SK-N-SH (cell line): Measurements from ENCODE around the gene SHF. TPM values are rescaled to one million over a fixed set of nuclear protein-coding genes. Genes with fewer than 3 reads are reported as not detected.

Source experiments
- CTCF ChIA-PET: fragments of 300-600, 350-600 bp; formaldehyde crosslinking; extraction: SDS; loops from one replicate; lab custom pipeline; 2021; lab: Yijun Ruan, JAX
- POLR2A ChIA-PET: fragments of 350-600 bp; sonication (Branson Sonifier 250); formaldehyde crosslinking; extraction: SDS; loops from one replicate; lab custom pipeline; 2020; ENCODE audit warnings: antibody characterized with exemption, inconsistent platforms; lab: Yijun Ruan, JAX
- DNase-seq: peaks from one replicate; pipeline ENCODE4 v3.0.0; 2012
- H2AFZ ChIP-seq: fragments of 200-600 bp; sonication (generic); 2 replicates; pipeline ENCODE4 v1.8.1; 2016; ENCODE audit warnings: antibody characterized with exemption, mild to moderate bottlenecking, low read depth
- H3F3A ChIP-seq: fragments of 200-600 bp; sonication (generic); replicated peaks from 2 replicates; pipeline ENCODE3; 2016; ENCODE audit warnings: antibody characterized with exemption, mild to moderate bottlenecking; ENCODE audit not compliant: insufficient read depth
- H3K27ac ChIP-seq, 2 experiments: fragments of 200-500 bp in 1 of 2; fragments of 200-600 bp in 1 of 2; sonication (Bioruptor generic) in 1 of 2; sonication (generic), shearing (Covaris generic) in 1 of 2; 2 replicates each; pipeline versions ENCODE4 v1.5.1 to v1.6.1; 2014 to 2016; ENCODE audit warnings: low read depth in 2 of 2, inconsistent platforms in 1 of 2, low read length in 1 of 2, mild to moderate bottlenecking in 1 of 2, mixed read lengths in 1 of 2
- H3K27me3 ChIP-seq: fragments of 200-600 bp; sonication (generic), shearing (Covaris generic); 2 replicates; pipeline ENCODE4 v1.6.1; 2016; ENCODE audit warnings: mixed run types; ENCODE audit not compliant: insufficient read depth
- H3K36me3 ChIP-seq, 2 experiments: fragments of 200-500 bp in 1 of 2; fragments of 200-600 bp in 1 of 2; sonication (Bioruptor generic) in 1 of 2; sonication (generic) in 1 of 2; replicated peaks in 1 of 2; 2 replicates each; pipeline versions ENCODE3 to v1.5.1; 2014 to 2016; ENCODE audit warnings: low read length in 1 of 2, mild to moderate bottlenecking in 1 of 2; ENCODE audit not compliant: insufficient read depth in 2 of 2, control insufficient read depth in 1 of 2
- H3K4me1 ChIP-seq, 2 experiments: fragments of 200-500 bp in 1 of 2; fragments of 200-600 bp in 1 of 2; sonication (Bioruptor generic) in 1 of 2; sonication (generic), shearing (Covaris generic) in 1 of 2; 2 replicates each; pipeline versions ENCODE4 v1.5.1 to v1.6.1; 2014 to 2016; ENCODE audit warnings: low read depth in 1 of 2, low read length in 1 of 2, mixed run types in 1 of 2; ENCODE audit not compliant: insufficient read depth in 2 of 2, control insufficient read depth in 1 of 2
- H3K4me2 ChIP-seq: fragments of 200-600 bp; sonication (generic), shearing (Covaris generic); 2 replicates; pipeline ENCODE4 v1.6.1; 2017; ENCODE audit warnings: mixed run types
- H3K4me3 ChIP-seq, 2 experiments: fragments of 200-500 bp in 1 of 2; fragments of 200-600 bp in 1 of 2; sonication (Bioruptor generic) in 1 of 2; sonication (generic), shearing (Covaris generic) in 1 of 2; 2 replicates each; pipeline versions ENCODE4 v1.5.1 to v1.8.1; 2014 to 2016; ENCODE audit warnings: low read depth in 2 of 2, inconsistent platforms in 1 of 2, low read length in 1 of 2, mild to moderate bottlenecking in 1 of 2, mixed read lengths in 1 of 2, moderate library complexity in 1 of 2
- H3K79me2 ChIP-seq: fragments of 200-600 bp; sonication (generic); 2 replicates; pipeline ENCODE4 v1.8.1; 2017; ENCODE audit warnings: mild to moderate bottlenecking; ENCODE audit not compliant: insufficient read depth
- H3K9ac ChIP-seq: fragments of 200-600 bp; sonication (generic); 2 replicates; pipeline ENCODE4 v1.6.1; 2017; ENCODE audit warnings: mixed run types
- H3K9me2 ChIP-seq: fragments of 200-600 bp; sonication (generic); 2 replicates; pipeline ENCODE4 v1.6.1; 2017; ENCODE audit warnings: mixed run types
- H3K9me3 ChIP-seq: fragments of 200-600 bp; sonication (generic); 2 replicates; pipeline ENCODE4 v1.6.1; 2017; ENCODE audit warnings: mixed run types, mild to moderate bottlenecking, moderate library complexity
- H4K20me1 ChIP-seq: fragments of 200-600 bp; sonication (generic); 2 replicates; pipeline ENCODE4 v1.6.1; 2017; ENCODE audit warnings: mild to moderate bottlenecking, mixed run types; ENCODE audit not compliant: insufficient read depth
- CHD2 ChIP-seq: fragments of 150-350 bp; IDR thresholded peaks from 2 replicates; pipeline ENCODE4 v1.6.1; 2018; ENCODE audit warnings: low read length; ENCODE audit not compliant: partially characterized antibody
- CTCF ChIP-seq: fragments of 200-600 bp; sonication (generic); IDR thresholded peaks from 2 replicates; pipeline ENCODE4 v1.6.1; 2017; ENCODE audit warnings: antibody characterized with exemption, mild to moderate bottlenecking, moderate library complexity
- ELF1 ChIP-seq: IDR thresholded peaks from 2 replicates; pipeline ENCODE4 v1.4.0; 2012
- FOSL2 ChIP-seq: IDR thresholded peaks from 2 replicates; pipeline ENCODE4 v1.4.0; 2012; ENCODE audit warnings: low read depth, mild to moderate bottlenecking, moderate library complexity, borderline replicate concordance
- FOXM1 ChIP-seq: IDR thresholded peaks from 2 replicates; pipeline ENCODE4 v1.4.0; 2012; ENCODE audit warnings: low read depth, mild to moderate bottlenecking
- GATA2 ChIP-seq: sonication (generic); formaldehyde crosslinking; IDR thresholded peaks from 2 replicates; pipeline ENCODE4 v1.5.0; 2020; ENCODE audit warnings: mild to moderate bottlenecking, missing genetic modification reagents
- MAX ChIP-seq: IDR thresholded peaks from 2 replicates; pipeline ENCODE4 v1.4.0; 2012; ENCODE audit warnings: low read depth
- POLR2AphosphoS5 ChIP-seq: IDR thresholded peaks from 2 replicates; pipeline ENCODE4 v1.6.1; 2012; ENCODE audit warnings: low read depth, low read length
- RAD21 ChIP-seq: IDR thresholded peaks from 2 replicates; pipeline ENCODE4 v1.6.1; 2012; ENCODE audit warnings: mild to moderate bottlenecking, low read length
- RFX5 ChIP-seq: IDR thresholded peaks from 2 replicates; pipeline ENCODE4 v1.6.1; 2012; ENCODE audit warnings: mild to moderate bottlenecking, improper control_type of control experiment, low read length
- SIN3A ChIP-seq: IDR thresholded peaks from 2 replicates; pipeline ENCODE4 v1.6.1; 2012; ENCODE audit warnings: low read depth, mild to moderate bottlenecking, low read length, moderate library complexity, borderline replicate concordance
- SMC3 ChIP-seq: IDR thresholded peaks from 2 replicates; pipeline ENCODE4 v1.6.1; 2012; ENCODE audit warnings: low read depth, low read length, improper control_type of control experiment
- TAF1 ChIP-seq: IDR thresholded peaks from 2 replicates; pipeline ENCODE4 v1.6.1; 2012; ENCODE audit warnings: low read depth, mild to moderate bottlenecking, low read length, moderate library complexity, borderline replicate concordance
- TCF12 ChIP-seq: IDR thresholded peaks from 2 replicates; pipeline ENCODE4 v1.4.0; 2012
- TEAD4 ChIP-seq: IDR thresholded peaks from 2 replicates; pipeline ENCODE4 v1.4.0; 2012; ENCODE audit warnings: mild to moderate bottlenecking, borderline replicate concordance; ENCODE audit not compliant: insufficient read depth
- YY1 ChIP-seq: IDR thresholded peaks from 2 replicates; pipeline ENCODE4 v1.4.0; 2012; ENCODE audit warnings: low read depth, mild to moderate bottlenecking
- ZBTB33 ChIP-seq: IDR thresholded peaks from 2 replicates; pipeline ENCODE4 v1.4.0; 2012; ENCODE audit warnings: low read depth, borderline replicate concordance
- WGBS: methylation state at CpG from one replicate; pipeline ENCODE4 v1.1.6; 2017; ENCODE audit warnings: low lambda C conversion rate; 5-methylcytosine and 5-hydroxymethylcytosine counted together
- polyA plus RNA-seq, 3 experiments: library from polyadenylated mRNA; depleted of rRNA; stranded (reverse); fragments of >200 nt; gene quantifications; 2 replicates each; pipeline ENCODE4 v1.2.3, GENCODE V29; 2012
- TF ChIP-seq, protein P1 (sequence below): IDR thresholded peaks from 2 replicates; pipeline ENCODE4 v1.6.1; 2012; ENCODE audit warnings: mild to moderate bottlenecking, low read depth, low read length, moderate library complexity
- TF ChIP-seq, protein P2 (sequence below): fragments of 150-350 bp; IDR thresholded peaks from 2 replicates; pipeline ENCODE4 v1.6.1; 2017; ENCODE audit warnings: antibody characterized with exemption, low read length, low read depth, borderline replicate concordance

The SHF gene
- polyA plus RNA-seq, 1 of the 3 experiments (the other 2 are of a cell fraction), result 5.5 TPM

- Histone ChIP-seq H3F3A (no peaks in the 10 kb centered on the region), H3K4me1 (peaks cover 6 to 8% of the 10 kb centered on the region in 2 experiments; a peak in 3 of 4 replicates), H3K36me3 (no peaks in the 10 kb centered on the region), H2AFZ (no peak overlapping the region), H3K27ac (no peak overlapping the region), H3K27me3 (peaks cover 13% of the 10 kb centered on the region), H4K20me1 (no peaks in the 10 kb centered on the region), H3K4me2 (no peak overlapping the region), H3K9me3 (no peaks in the 10 kb centered on the region), H3K79me2 (no peaks in the 10 kb centered on the region), H3K9me2 (no peaks in the 10 kb centered on the region)
- CTCF ChIA-PET, result interaction anchor here (0.6 to 1.6 kb wide), 7 partner anchors 8 to 152 kb away, joined by 3 to 5 read pairs (median 3); no protein-coding TSS in a partner anchor
- POLR2A ChIA-PET, result interaction anchor here (0.6 kb wide), 1 partner anchor 16 kb away, joined by 3 read pairs; no protein-coding TSS in a partner anchor
- no peak for DNase-seq
- TF ChIP-seq SMC3 (no peak), TCF12 (no peak), ELF1 (no peak), CTCF (no peak), MAX (no peak), FOXM1 (no peak), RFX5 (no peak), SIN3A (no peak), TAF1 (no peak), ZBTB33 (no peak), POLR2AphosphoS5 (no peak), FOSL2 (no peak), RAD21 (no peak), TEAD4 (no peak), GATA2 (no peak), YY1 (no peak), CHD2 (no peak)
- TF ChIP-seq, protein P1, sequence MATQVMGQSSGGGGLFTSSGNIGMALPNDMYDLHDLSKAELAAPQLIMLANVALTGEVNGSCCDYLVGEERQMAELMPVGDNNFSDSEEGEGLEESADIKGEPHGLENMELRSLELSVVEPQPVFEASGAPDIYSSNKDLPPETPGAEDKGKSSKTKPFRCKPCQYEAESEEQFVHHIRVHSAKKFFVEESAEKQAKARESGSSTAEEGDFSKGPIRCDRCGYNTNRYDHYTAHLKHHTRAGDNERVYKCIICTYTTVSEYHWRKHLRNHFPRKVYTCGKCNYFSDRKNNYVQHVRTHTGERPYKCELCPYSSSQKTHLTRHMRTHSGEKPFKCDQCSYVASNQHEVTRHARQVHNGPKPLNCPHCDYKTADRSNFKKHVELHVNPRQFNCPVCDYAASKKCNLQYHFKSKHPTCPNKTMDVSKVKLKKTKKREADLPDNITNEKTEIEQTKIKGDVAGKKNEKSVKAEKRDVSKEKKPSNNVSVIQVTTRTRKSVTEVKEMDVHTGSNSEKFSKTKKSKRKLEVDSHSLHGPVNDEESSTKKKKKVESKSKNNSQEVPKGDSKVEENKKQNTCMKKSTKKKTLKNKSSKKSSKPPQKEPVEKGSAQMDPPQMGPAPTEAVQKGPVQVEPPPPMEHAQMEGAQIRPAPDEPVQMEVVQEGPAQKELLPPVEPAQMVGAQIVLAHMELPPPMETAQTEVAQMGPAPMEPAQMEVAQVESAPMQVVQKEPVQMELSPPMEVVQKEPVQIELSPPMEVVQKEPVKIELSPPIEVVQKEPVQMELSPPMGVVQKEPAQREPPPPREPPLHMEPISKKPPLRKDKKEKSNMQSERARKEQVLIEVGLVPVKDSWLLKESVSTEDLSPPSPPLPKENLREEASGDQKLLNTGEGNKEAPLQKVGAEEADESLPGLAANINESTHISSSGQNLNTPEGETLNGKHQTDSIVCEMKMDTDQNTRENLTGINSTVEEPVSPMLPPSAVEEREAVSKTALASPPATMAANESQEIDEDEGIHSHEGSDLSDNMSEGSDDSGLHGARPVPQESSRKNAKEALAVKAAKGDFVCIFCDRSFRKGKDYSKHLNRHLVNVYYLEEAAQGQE, result no peak
- TF ChIP-seq, protein P2, sequence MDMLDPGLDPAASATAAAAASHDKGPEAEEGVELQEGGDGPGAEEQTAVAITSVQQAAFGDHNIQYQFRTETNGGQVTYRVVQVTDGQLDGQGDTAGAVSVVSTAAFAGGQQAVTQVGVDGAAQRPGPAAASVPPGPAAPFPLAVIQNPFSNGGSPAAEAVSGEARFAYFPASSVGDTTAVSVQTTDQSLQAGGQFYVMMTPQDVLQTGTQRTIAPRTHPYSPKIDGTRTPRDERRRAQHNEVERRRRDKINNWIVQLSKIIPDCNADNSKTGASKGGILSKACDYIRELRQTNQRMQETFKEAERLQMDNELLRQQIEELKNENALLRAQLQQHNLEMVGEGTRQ, result no peak
- TF ChIP-seq, all 33 proteins: peak for 0
- Histone ChIP-seq H3K9ac (no peak overlapping the region), H3K4me3 (no peak overlapping the region)
- WGBS, result 83% methylated on average over 8 of the region's 10 CpGs
Observed at GRCh38 chr15:45120081-45120972, 67.4 kb downstream of the SHF start.
